ENCODE measurements around the gene SNED1. TPM values are rescaled to one million over a fixed set of nuclear protein-coding genes. Genes with fewer than 3 reads are reported as not detected.

SNED1 gene
- total RNA-seq, 2 donors from 2014 or later = 0.34 to 7.1 TPM

DNA sequence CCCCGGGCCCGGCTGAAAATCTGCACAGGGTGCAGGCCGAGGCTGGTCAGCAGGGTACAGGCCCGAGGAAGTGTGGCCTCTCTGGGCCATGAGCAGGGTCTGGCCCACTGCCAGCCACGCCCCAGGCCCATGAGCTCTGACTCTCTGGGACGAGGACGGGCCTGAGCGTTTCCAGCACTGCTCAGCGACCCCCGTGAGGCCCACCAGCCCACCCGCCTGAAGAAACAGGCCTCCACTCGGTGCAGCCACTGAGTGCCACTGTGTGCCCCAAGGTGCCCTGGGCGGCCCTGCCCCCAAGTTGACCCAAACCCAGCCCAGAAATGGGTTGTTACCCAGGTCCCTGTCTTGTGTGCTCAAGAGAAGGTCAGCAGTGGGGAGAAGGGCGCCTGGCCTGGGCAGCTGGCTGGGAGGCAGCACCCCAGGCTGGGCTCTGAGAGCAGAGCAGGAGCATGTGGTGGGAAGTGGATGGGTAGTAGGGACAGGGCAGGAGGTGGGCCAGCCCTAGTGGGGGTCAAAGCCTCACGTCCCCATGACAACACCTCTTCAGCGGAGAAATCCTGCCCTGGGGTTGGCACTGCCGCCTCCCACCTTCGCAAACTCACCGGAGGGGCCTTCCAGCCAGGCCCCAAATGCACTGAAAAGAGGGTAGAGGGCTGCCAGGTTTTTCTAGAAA is 2.1 kb upstream of the SNED1 start:
- Mint-ChIP-seq H3K27ac (no peak overlapping the region), H3K9me3 (no peaks in the 10 kb centered on the region), H3K36me3 (no peaks in the 10 kb centered on the region)
- DNase-seq (ENCODE audit: low spot score in 2 of 2) (no peak), ATAC-seq (no peak)

DNA sequence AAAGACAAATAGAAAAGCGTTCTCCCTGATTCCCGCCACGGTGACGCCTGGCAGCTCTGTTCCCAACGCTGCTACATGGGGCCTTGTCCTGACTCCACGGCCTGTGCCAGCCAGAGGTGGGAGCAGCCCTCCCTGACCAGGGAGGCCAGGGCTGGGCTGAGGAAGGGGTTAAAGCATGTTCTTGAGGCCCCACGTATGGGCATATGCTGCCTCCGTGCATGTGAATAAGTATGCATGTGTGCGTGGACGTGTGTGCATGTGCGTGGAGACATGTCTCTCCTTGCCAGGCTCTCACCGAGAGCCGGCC is 1.6 kb upstream of the SNED1 start:
- H3K9me3 Mint-ChIP-seq = no peaks in the 10 kb centered on the region
- ATAC-seq (no peak), DNase-seq (ENCODE audit: low spot score in 2 of 2) (no peak)
- no peak overlapping the region for H3K27ac Mint-ChIP-seq
- H3K36me3 Mint-ChIP-seq = no peaks in the 10 kb centered on the region

DNA sequence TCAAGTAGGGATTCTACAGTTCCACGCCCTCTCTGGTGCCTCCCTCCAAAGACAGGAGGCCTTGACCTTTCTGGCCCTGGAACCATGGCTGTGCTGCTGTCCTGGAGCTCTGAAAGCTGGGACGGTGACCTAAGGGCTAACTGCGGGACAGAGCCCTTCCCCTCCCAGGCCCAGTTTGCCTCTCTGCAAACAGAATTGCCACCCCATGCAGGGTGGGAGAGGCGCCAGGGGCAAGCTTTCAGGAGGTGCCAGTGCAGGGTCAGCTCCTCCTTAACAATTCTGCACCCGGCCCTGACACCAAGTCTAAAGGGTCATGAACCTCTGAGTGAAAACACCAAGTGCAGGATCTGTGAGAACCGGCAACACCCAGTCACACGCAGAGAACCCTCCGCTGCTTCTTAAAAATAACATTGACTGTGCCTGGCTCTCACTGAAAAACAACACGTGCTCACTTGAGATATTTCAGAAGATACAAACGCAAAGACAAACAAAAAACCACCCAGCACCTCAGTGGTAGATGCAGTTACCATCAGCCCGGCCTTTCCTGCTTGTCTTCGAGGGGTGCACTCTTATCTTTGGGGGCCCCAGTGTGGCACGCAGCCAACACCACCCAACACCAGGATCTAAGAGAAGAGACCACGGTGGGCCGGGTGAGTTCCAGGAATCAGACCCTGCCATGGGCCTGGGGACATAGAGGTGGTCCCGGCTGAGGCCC is 1.1 kb upstream of the SNED1 start:
- H3K36me3 Mint-ChIP-seq = no peaks in the 10 kb centered on the region
- H3K27ac Mint-ChIP-seq = no peak overlapping the region
- H3K9me3 Mint-ChIP-seq = no peaks in the 10 kb centered on the region
- peak in 1 of 2 donors; percentile 44 for DNase-seq (ENCODE audit: low spot score in 2 of 2)
- ATAC-seq = no peak

DNA sequence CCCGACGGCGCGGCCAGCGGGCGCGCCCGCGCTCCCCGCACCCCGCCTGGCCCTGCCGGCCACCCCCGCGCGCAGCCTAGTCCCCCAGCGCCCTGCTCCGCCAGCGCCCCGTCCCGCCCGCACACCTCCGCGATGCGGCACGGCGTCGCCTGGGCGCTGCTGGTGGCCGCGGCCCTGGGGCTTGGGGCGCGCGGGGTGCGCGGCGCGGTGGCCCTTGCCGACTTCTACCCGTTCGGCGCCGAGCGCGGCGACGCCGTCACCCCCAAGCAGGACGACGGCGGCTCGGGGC is 232 bp downstream of the SNED1 start:
- ATAC-seq (peak; percentile 22 to 52), DNase-seq (ENCODE audit: low spot score in 2 of 2) (peak in 1 of 2 donors; percentile 31)
- Mint-ChIP-seq H3K27ac (no peak overlapping the region), H3K9me3 (peaks cover 5 to 6% of the 10 kb centered on the region in 2 donors), H3K36me3 (peaks cover 6 to 7% of the 10 kb centered on the region in 2 donors)

DNA sequence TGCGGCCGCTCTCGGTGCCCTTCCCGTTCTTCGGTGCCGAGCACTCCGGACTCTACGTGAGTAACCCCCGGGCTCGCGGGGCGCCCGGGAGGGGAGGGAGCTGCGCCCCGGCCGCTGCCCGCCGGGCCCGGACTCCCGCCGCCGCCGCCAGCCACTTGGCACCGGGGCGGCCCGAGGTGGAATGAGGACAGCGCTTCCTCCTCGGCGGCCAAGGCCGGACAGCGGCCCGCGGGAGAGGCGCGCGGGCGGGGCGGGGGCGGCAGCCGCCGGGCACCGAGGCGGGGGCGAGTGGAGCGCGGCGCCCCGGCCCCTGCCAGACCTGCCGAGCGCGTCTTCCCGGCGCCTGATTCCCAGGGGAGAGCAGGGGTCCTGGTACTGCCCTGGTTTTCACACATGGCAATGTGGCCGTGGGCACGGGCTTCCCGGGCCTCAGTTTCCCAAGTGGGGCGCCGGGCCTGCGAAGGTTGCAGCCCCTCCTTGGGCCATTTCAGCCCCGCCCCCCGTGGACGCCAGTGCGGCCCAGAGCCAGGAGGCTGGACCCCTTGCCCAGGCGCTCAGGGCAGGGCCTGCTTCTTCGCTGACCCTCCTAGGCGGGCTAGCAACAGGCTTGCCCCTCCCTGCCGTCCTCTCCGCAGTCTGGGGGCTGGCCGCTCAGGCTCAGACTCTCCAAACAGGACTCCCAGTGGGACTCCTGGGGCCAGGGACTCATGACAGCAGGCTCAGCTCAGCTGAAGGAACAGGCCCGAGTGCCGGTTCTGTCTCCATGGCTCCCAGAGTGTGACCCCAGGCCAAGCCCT is 775 bp downstream of the SNED1 start:
- DNase-seq (ENCODE audit: low spot score in 2 of 2) (peak; percentile 2 to 39), ATAC-seq (peak in 1 of 2 donors; percentile 5)
- peaks cover 9 to 12% of the 10 kb centered on the region in 2 donors for H3K36me3 Mint-ChIP-seq
- H3K27ac Mint-ChIP-seq = no peak overlapping the region
- H3K9me3 Mint-ChIP-seq = peaks cover 10% of the 10 kb centered on the region in 2 donors

DNA sequence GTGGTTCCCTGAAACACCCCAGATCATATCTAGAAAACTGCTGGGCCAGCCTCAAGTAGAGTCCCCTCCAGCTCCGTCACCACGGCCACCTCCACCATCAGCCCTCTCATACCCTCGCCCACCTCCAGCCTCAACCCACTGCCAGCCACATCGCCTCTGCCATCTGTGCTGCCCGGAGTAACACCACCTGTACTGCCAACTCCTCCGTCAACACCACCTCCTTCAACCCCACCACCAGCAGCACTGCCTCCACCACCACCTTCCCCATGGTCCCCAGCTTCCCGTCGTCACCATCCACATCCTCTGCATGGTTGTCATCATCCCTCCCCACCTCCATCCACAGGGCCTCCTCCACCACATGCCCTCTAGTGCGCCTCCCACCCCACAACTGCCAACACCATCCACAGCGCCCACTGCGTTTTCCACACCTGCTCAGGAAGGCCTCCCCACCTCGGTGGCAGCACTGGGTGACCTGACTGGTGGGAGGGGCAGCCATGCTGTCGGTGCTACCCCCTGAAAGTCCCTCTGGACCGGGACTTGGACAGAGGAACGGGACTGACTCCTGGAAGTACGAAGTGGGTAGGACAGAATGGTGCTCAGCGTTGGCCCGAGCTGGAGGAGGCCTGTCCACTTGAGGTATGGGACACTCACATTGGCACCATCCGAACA is 1.6 kb downstream of the SNED1 start:
- no peak overlapping the region for H3K27ac Mint-ChIP-seq
- peaks cover 9 to 12% of the 10 kb centered on the region in 2 donors for H3K36me3 Mint-ChIP-seq
- ATAC-seq (no peak), DNase-seq (ENCODE audit: low spot score in 2 of 2) (no peak)
- H3K9me3 Mint-ChIP-seq = peaks cover 10% of the 10 kb centered on the region in 2 donors

DNA sequence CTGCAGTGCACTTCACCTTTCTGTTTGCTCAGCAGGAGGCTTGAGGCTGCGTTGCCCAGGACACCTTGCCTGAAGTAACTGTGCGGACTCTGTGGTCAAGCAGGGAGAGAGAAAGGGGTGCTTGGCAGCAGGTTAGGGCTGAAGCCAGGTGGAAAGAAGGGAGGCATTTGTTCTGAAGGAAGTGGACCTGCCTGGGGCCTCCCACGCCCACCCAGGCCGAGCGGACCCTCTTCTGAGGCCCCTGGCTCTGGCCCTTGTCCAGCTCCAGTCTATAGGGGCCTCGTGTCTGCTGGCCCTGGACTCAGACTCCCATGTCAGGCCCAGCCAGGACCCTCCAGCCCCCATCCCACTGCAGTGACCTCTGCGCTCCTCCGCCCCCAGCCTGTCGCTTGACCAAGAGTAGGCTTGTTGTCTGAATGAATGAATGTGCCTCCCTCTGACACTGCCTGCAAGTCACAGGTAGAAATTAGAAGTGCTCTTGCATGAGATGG is 2.5 kb downstream of the SNED1 start:
- DNase-seq (ENCODE audit: low spot score in 2 of 2) = no peak

DNA sequence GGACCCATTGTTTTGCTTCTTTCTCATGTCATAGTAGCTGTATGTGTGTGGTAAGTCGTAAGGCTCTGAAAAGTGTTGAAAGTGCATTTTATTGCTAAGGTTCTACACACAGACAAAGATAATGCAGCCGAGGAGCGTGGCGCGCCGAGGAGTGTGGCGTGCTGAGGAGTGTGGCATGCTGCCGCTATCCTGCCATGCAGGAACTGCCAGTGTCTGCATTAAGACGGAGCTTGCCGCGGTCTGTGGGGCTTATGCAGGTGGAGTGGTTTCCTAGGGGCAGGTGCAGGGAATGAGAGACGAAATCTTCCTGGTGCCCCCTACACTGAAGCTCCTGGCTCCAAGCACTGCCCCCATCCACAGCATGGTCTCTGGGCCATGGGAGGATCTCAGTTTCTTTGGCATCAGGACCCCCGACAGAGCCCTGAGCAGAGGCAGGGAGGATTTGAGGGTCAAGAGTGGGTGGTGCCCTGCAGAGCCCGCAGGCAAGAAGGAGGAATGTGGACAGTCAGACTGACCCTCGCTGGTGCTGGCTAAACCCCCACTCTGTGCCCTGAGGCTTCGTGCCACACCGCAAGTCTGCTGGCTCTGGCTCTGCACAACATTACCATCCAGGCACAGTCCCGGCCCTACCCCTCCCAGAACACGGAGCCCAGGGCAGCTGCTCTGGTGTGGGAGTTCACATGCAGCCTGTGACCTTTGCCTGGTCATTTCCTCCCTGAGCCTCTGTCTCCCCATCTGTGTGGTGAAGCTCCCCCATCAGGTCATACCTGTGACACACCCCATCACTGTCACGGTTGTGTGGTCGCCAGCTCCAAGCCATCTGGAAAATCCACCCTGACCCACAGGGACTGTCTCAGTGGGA is 3.2 kb downstream of the SNED1 start:
- Mint-ChIP-seq H3K36me3 (peaks cover 17 to 25% of the 10 kb centered on the region in 2 donors), H3K9me3 (peaks cover 17 to 21% of the 10 kb centered on the region in 2 donors), H3K27ac (no peak overlapping the region)
- DNase-seq (ENCODE audit: low spot score in 2 of 2) = peak in 1 of 2 donors; percentile 46
- ATAC-seq = no peak

More for the DNA sequence above, 2.5 kb downstream of the SNED1 start:
- H3K9me3 Mint-ChIP-seq = peaks cover 13 to 17% of the 10 kb centered on the region in 2 donors
- no peak overlapping the region for H3K27ac Mint-ChIP-seq
- no peak for ATAC-seq
- peaks cover 15 to 19% of the 10 kb centered on the region in 2 donors for H3K36me3 Mint-ChIP-seq

DNA sequence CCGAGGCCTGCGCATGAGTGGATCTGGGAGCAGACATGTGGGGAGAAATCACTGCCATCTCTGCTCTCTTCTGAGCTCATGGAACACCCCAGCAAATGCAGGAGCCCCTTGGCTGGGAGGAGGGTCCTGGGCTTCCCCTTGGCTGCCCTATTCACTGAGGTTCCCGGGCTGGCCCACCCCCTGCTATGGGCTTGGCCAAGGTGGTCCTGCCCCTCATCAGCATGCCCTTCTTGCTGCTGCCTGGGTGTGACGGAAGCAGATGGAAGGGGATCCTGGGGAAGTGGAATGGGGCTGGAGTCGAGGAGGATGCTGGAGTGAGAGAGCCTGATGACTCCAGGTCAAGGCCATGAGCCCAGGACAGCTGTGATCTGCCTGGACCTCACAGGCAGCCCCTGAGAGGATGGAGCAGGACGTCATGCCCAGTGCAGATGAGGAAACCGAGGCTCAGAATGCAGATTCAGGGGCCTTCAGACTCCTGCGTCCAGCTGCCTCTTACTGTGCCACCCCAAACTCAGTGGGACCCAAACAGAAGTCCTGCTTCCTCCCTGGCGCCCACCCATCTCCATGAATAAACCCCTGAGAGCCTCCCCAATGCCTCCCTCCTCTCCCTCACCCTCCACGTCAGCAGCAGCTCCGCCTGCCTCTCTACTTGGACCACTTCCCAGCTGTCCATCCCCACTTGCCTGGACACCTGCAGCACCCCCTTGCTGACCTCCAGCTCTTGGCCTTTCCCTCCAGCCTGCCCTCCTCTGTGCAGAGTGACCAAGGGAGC is 4.0 kb downstream of the SNED1 start:
- no peak overlapping the region for H3K27ac Mint-ChIP-seq
- no peak for ATAC-seq
- H3K9me3 Mint-ChIP-seq = peaks cover 17 to 21% of the 10 kb centered on the region in 2 donors
- peak in 1 of 2 donors; percentile 46 for DNase-seq (ENCODE audit: low spot score in 2 of 2)
- peaks cover 17 to 25% of the 10 kb centered on the region in 2 donors for H3K36me3 Mint-ChIP-seq

DNA sequence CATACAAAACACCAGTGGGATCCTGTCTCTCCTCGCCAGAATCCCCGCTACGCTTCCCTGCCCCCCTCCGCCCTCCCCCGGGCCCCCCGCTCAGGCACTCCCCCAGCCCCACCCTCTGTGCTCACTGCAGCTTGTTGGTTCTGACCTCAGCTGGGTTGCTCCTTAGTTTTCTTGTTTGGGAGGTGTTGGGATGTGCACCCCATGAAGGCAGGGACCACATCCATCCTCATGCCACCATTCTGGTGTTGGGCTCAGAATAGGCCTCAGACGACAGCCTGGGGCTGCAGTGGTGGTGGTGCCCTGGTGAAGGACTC is 4.6 kb downstream of the SNED1 start:
- H3K36me3 Mint-ChIP-seq = peaks cover 17 to 25% of the 10 kb centered on the region in 2 donors
- no peak overlapping the region for H3K27ac Mint-ChIP-seq
- DNase-seq (ENCODE audit: low spot score in 2 of 2) = no peak
- no peak for ATAC-seq
- peaks cover 17 to 21% of the 10 kb centered on the region in 2 donors for H3K9me3 Mint-ChIP-seq

DNA sequence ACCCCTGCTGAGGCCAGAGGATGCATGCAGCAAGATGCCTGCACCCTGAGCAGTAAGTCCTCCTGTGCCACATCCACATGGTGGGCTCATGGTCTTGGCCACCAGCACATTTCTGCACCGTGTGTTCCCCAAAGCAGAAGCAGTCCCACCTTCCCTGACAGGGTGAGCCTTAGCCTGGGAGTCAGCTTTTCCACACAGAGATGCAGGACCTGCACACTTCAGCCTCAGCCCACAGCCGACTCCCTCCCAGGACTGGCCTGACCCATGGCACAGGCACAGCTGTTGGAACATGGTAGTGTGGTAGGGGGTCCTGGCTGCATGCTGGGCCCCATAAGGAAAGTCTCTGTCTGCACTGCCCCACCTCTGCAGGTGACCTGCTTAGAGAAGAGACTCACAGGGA is 5.0 kb downstream of the SNED1 start:
- no peak overlapping the region for H3K27ac Mint-ChIP-seq
- DNase-seq (ENCODE audit: low spot score in 2 of 2) (peak in 1 of 2 donors; percentile 50), ATAC-seq (no peak)
- H3K9me3 Mint-ChIP-seq = peaks cover 17 to 21% of the 10 kb centered on the region in 2 donors
- peaks cover 17 to 25% of the 10 kb centered on the region in 2 donors for H3K36me3 Mint-ChIP-seq

DNA sequence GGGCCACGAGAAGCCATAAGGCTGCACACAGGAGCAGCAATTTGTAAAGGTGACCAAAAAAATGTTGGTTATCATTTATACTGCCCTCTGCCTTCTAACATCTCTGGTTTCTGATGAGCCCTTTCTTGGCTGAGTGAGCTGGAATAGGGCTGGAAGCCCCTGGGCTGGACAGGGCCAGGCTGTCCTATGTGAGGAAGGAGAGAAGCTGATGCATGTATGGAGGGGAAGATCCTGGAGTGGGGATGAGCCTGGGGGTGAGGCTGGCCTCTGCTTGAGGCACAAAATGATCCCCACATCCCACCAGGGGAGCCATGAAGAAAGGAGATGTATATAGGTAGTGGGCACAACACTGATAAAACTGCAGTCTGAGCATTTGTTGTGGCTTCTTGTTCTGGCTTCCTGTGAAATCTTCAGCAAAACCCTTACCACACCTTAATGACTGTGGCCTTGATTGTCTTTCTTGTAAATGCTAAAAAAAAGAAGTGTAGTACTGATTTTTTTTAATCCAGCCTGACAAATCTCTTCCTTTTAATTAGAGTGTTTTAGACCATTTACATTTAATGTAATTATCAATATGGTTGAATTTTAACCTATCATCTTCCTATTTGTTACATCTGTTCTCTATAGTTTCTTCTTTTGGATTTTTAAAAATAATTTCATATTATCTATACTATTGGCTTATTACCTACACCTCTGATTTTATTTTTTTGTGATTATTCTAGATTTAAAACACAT is 5.6 kb downstream of the SNED1 start:
- ATAC-seq (no peak), DNase-seq (ENCODE audit: low spot score in 2 of 2) (no peak)
- Mint-ChIP-seq H3K9me3 (peaks cover 17 to 21% of the 10 kb centered on the region in 2 donors), H3K36me3 (peaks cover 17 to 25% of the 10 kb centered on the region in 2 donors), H3K27ac (no peak overlapping the region)

DNA sequence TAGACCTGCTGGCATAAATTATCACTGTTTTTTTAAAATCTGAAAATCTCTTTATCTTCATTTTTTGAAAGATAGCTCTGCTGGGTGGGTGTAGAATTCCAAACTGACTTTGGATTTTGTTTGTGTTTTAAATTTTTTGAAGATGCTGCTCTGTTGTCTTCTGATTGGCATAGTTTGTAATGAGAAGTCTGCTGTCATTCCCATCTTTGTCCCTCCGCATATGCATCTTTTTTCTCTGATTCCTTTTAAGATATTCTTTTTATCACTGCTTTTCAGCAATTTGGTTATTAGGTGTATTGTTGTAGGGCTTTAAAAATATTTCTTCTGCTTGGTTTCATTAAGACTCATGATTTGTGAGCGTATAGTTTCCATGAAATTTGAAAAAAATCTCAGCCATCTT is 7.2 kb downstream of the SNED1 start:
- Mint-ChIP-seq H3K9me3 (peaks cover 17 to 21% of the 10 kb centered on the region in 2 donors), H3K27ac (no peak overlapping the region), H3K36me3 (peaks cover 17 to 25% of the 10 kb centered on the region in 2 donors)
- ATAC-seq = no peak
- no peak for DNase-seq (ENCODE audit: low spot score in 2 of 2)

DNA sequence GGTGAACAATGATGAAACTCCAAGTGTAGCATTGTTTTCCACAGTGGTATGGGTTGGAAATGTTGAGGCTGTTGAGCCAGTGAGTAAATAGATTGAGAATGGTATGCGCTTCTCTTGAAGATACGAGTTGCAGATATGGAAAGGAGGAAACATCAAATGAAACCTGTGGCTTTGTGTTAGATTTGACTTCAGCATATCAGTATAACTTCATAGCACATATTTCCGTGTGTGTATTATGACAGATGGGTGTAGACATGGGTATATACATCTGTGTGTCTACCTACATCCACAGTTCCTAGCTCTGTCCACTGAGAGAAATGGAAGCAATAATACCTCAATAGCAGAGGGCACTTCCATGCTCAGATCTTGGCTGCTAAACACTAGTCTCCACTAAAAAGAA is 8.0 kb downstream of the SNED1 start:
- Mint-ChIP-seq H3K36me3 (peaks cover 17 to 25% of the 10 kb centered on the region in 2 donors), H3K9me3 (peaks cover 17 to 21% of the 10 kb centered on the region in 2 donors), H3K27ac (no peak overlapping the region)
- ATAC-seq (peak in 1 of 2 donors; percentile 54), DNase-seq (ENCODE audit: low spot score in 2 of 2) (no peak)

DNA sequence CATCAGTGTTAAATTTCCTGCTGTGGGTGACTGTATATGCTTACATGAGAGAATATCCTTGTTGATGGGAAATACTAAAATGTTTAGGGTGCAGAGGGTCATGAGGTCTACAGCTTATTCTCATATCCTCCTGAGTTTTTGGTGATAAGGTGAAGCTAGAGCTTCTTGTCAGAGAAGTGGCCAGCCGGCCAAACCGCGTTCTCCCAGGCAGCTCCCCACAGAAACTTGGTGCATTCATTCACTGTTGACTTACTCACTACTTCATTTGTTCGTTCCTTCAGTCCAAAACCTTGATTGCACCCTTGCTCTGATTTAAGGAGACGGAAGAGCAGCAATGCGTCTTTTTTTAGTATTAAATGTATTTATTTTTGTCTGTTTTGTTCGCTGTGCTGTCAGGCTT is 8.7 kb downstream of the SNED1 start:
- DNase-seq (ENCODE audit: low spot score in 2 of 2) (no peak), ATAC-seq (no peak)
- Mint-ChIP-seq H3K27ac (no peak overlapping the region), H3K9me3 (peaks cover 17 to 21% of the 10 kb centered on the region in 2 donors), H3K36me3 (peaks cover 17 to 25% of the 10 kb centered on the region in 2 donors)

All from activated naive CD4-positive, alpha-beta T cell treated with anti-CD3 and anti-CD28 coated beads, Interleukin-2, amount 50 U/mL, for 72 hours (primary cell).